HepG2 (cell line): ENCODE data around the gene SEC14L5. TPM values are rescaled to one million over a fixed set of nuclear protein-coding genes. Genes with fewer than 3 reads are reported as not detected.

Source experiments
- ATAC-seq: fragments of 200-7000 bp; cut with Tn5 transposase; 3 replicates; pipeline ENCODE4 v1.9.1; 2020; ENCODE audit warnings: mild to moderate bottlenecking, moderate library complexity
- BruUV-seq: library from RNA; stranded (reverse); fragments of 400-500 nt; replicated peaks from 2 replicates; lab custom pipeline; 2021; lab: Mats Ljungman, UMichigan
- CTCF ChIA-PET: fragments of 300-600 bp; formaldehyde crosslinking; extraction: SDS; loops from one replicate; lab custom pipeline; 2021; ENCODE audit warnings: low total read pairs, inconsistent platforms, low intra/inter-chr PET ratio; lab: Yijun Ruan, JAX
- POLR2A ChIA-PET: fragments of 350-600 bp; sonication (Branson Sonifier 250); formaldehyde crosslinking; loops from one replicate; lab custom pipeline; 2020; ENCODE audit warnings: antibody characterized with exemption, inconsistent platforms; lab: Yijun Ruan, JAX
- DNase-seq: peaks from one replicate; pipeline ENCODE4 v3.0.0-alpha.2; 2015; ENCODE audit warnings: low spot score
- FAIRE-seq: peaks from 3 replicates; lab custom pipeline; 2011; peaks lifted over from hg19 to GRCh38; lab: Jason Lieb, UNC
- H2AFZ ChIP-seq: one replicate; pipeline ENCODE4 v1.6.1; 2011; ENCODE audit warnings: low read length, inconsistent platforms
- H3K27ac ChIP-seq: fragments of 300-600 bp; 3 replicates; pipeline ENCODE4 v1.8.0; 2011; ENCODE audit warnings: mixed run types, mild to moderate bottlenecking, mixed read lengths, low read length, inconsistent platforms; ENCODE audit not compliant: insufficient read depth; ENCODE audit errors: extremely low read length
- H3K27me3 ChIP-seq, 2 experiments: fragments of 200-600 bp in 1 of 2; 2 replicates in 1 of 2; 3 replicates in 1 of 2; pipeline versions ENCODE4 v1.6.0 to v1.8.0; 2011; ENCODE audit warnings: low read length in 2 of 2, mild to moderate bottlenecking in 2 of 2, moderate library complexity in 2 of 2, inconsistent platforms in 1 of 2; ENCODE audit not compliant: insufficient read depth in 2 of 2, control insufficient read depth in 1 of 2
- H3K36me3 ChIP-seq, 2 experiments: fragments of 200-600 bp in 1 of 2; replicated peaks in 1 of 2; 2 replicates in 1 of 2; 3 replicates in 1 of 2; pipeline versions ENCODE4 v1.5.1 to v1.8.0; 2011; ENCODE audit warnings: low read length in 2 of 2, inconsistent platforms in 1 of 2; ENCODE audit not compliant: insufficient read depth in 2 of 2, control insufficient read depth in 1 of 2
- H3K4me1 ChIP-seq: 2 replicates; pipeline ENCODE4 v1.5.1; 2012; ENCODE audit warnings: low read length, inconsistent platforms; ENCODE audit not compliant: insufficient read depth
- H3K4me2 ChIP-seq: 2 replicates; pipeline ENCODE4 v1.6.0; 2011; ENCODE audit warnings: low read depth, low read length, inconsistent platforms
- H3K4me3 ChIP-seq, 3 experiments: fragments of 200-600 bp in 1 of 3; sonication (generic), shearing (Covaris generic) in 1 of 3; replicated peaks in 1 of 3; 2 replicates each; pipeline ENCODE4 v1.5.1; 2011 to 2016; ENCODE audit warnings: low read length in 3 of 3, inconsistent platforms in 2 of 3, low read depth in 2 of 3, mild to moderate bottlenecking in 2 of 3, control low read depth in 1 of 3, mixed read lengths in 1 of 3; ENCODE audit not compliant: insufficient read depth in 1 of 3
- H3K79me2 ChIP-seq: one replicate; pipeline ENCODE4 v1.6.1; 2011; ENCODE audit warnings: low read length, inconsistent platforms; ENCODE audit not compliant: insufficient read depth
- H3K9ac ChIP-seq: 2 replicates; pipeline ENCODE4 v1.6.0; 2011; ENCODE audit warnings: mild to moderate bottlenecking, low read depth, low read length, inconsistent platforms; ENCODE audit not compliant: insufficient read depth
- H3K9me3 ChIP-seq: 2 replicates; pipeline ENCODE4 v1.5.1; 2012; ENCODE audit warnings: mild to moderate bottlenecking, low read length
- H4K20me1 ChIP-seq: 2 replicates; pipeline ENCODE4 v1.6.0; 2011; ENCODE audit warnings: inconsistent platforms, mild to moderate bottlenecking, low read length, moderate library complexity; ENCODE audit not compliant: insufficient read depth
- FOXO1 ChIP-seq: sonication (generic); formaldehyde crosslinking; IDR thresholded peaks from 2 replicates; pipeline ENCODE4 v1.4.0; 2020; ENCODE audit warnings: missing genetic modification reagents
- KIAA2018 ChIP-seq: sonication (generic); formaldehyde crosslinking; IDR thresholded peaks from 2 replicates; pipeline ENCODE4 v1.5.0; 2020; ENCODE audit warnings: mild to moderate bottlenecking, missing genetic modification reagents, borderline replicate concordance
- KLF12 ChIP-seq: sonication (generic); formaldehyde crosslinking; IDR thresholded peaks from 2 replicates; pipeline ENCODE4 v1.4.0; 2020; ENCODE audit warnings: missing genetic modification reagents, borderline replicate concordance
- RBM22 ChIP-seq: fragments of 200-400 bp; formaldehyde crosslinking; optimal IDR thresholded peaks from 2 replicates; pipeline ENCODE3; 2017; ENCODE audit warnings: mild to moderate bottlenecking, low read length, moderate library complexity
- SP140L ChIP-seq: sonication (generic); formaldehyde crosslinking; IDR thresholded peaks from 2 replicates; pipeline ENCODE4 v1.4.0; 2020; ENCODE audit warnings: missing genetic modification reagents, borderline replicate concordance
- ZNF121 ChIP-seq: sonication (generic); formaldehyde crosslinking; IDR thresholded peaks from 2 replicates; pipeline ENCODE4 v1.5.0; 2020; ENCODE audit warnings: mild to moderate bottlenecking, missing genetic modification reagents
- ZNF264 ChIP-seq: sonication (generic); formaldehyde crosslinking; IDR thresholded peaks from 2 replicates; pipeline ENCODE4 v1.4.0; 2020; ENCODE audit warnings: missing genetic modification reagents
- ZNF33B ChIP-seq: sonication (generic); formaldehyde crosslinking; IDR thresholded peaks from 2 replicates; pipeline ENCODE4 v1.5.1; 2020; ENCODE audit warnings: mild to moderate bottlenecking, missing genetic modification reagents
- ZNF687 ChIP-seq: sonication (generic); formaldehyde crosslinking; IDR thresholded peaks from 2 replicates; pipeline ENCODE4 v1.5.1; 2020; ENCODE audit warnings: mild to moderate bottlenecking, missing genetic modification reagents, moderate library complexity
- ZNF850 ChIP-seq: sonication (generic); formaldehyde crosslinking; conservative IDR thresholded peaks from 2 replicates; pipeline ENCODE4 v1.9.0; 2021; ENCODE audit warnings: mild to moderate bottlenecking, missing genetic modification reagents
- WGBS: methylation state at CpG from one replicate; pipeline ENCODE4 v1.1.6; 2017; ENCODE audit warnings: low lambda C conversion rate; 5-methylcytosine and 5-hydroxymethylcytosine counted together
- in situ Hi-C: cut with HindIII; loops from 2 replicates; pipeline ENCODE4 v1.10.0; 2017; ENCODE audit warnings: low pct_unique_long_range_greater_than_20kb; ENCODE audit not compliant: extremely low pct_ligation_motif_present
- intact Hi-C: fragments of 100-400 bp; cut with micrococcal nuclease; formaldehyde crosslinking; loops from one replicate; pipeline ENCODE4 v1.10.0; 2022; ENCODE audit not compliant: unreplicated experiment
- polyA plus RNA-seq, 8 experiments: library from polyadenylated mRNA; depleted of rRNA in 3 of 8; stranded (reverse) in 7 of 8; unstranded in 1 of 8; fragments of >200 nt; fragmentation: Illumina TruSeq in 4 of 8; extraction: Trizol in 4 of 8; gene quantifications; 2 replicates each; pipeline versions ENCODE4 v1.2.1 to v1.2.3, GENCODE V29; 2011 to 2016; ENCODE audit warnings: low read depth in 4 of 8, missing spikeins in 1 of 8, mixed read lengths in 1 of 8; ENCODE audit not compliant: insufficient read depth in 1 of 8
- total RNA-seq, 5 experiments: library from RNA; depleted of rRNA; stranded (reverse); fragments of >200 nt; fragmentation: Illumina TruSeq; extraction: Trizol; gene quantifications; 2 replicates each; pipeline ENCODE4 v1.2.3, GENCODE V29; 2016; ENCODE audit warnings: low read depth in 1 of 5

Gene SEC14L5
- total and polyA plus RNA-seq, 2 of the 13 experiments (the other 11 are each of a cell fraction or from before 2014, with no cell fraction given) = 0.40 to 0.42 TPM

- Histone ChIP-seq H3K9ac (no peak overlapping the region), H4K20me1 (no peaks in the 10 kb centered on the region), H3K27ac (peak overlapping the region; percentile 5), H3K36me3 (no peaks in the 10 kb centered on the region; a peak in 1 of 5 replicates), H3K27me3 (no peaks in the 10 kb centered on the region), H3K9me3 (peaks cover 6% of the 10 kb centered on the region; the same call in 1 of the 2 replicates), H2AFZ (no peak overlapping the region), H3K4me2 (peak overlapping the region; percentile 66), H3K79me2 (no peaks in the 10 kb centered on the region), H3K4me1 (peaks cover 19% of the 10 kb centered on the region), H3K4me3 (peak overlapping the region in 1 of 3 experiments; percentile 56; a peak in 2 of 6 replicates)
- BruUV-seq = no TSS peak
- ChIA-PET POLR2A (interaction anchor here (0.7 to 1.0 kb wide), 3 partner anchors 12 to 77 kb away, joined by 3 to 6 read pairs (median 4); partner anchors contain the start of gene UBN1), CTCF (interaction anchor here (0.5 kb wide), 1 partner anchor 135 kb away, joined by 3 read pairs; no protein-coding TSS in a partner anchor)
- DNase-seq (peak; percentile 84), ATAC-seq (peak; percentile 98), FAIRE-seq (peak; percentile 88)
- 33% methylated on average over 8 of the region's 12 CpGs for WGBS
- in situ Hi-C loops (no loop called here), intact Hi-C loops (no loop called here)
- peak; percentile 64 for TF ChIP-seq FOXO1 (CRISPR knock-in tag)
- peak; percentile 56; the same call in 1 of the 2 replicates for TF ChIP-seq KLF12 (CRISPR knock-in tag)
- peak; percentile 87 for TF ChIP-seq ZNF687 (CRISPR knock-in tag)
- peak; percentile 66; the same call in 1 of the 2 replicates for TF ChIP-seq ZNF264 (CRISPR knock-in tag)
- 0 out of 2 replicates have a peak, but pooled peaks have one; percentile 38 for TF ChIP-seq SP140L (CRISPR knock-in tag)
- TF ChIP-seq KIAA2018 (CRISPR knock-in tag) = no peak
- TF ChIP-seq ZNF121 (CRISPR knock-in tag) = peak; percentile 55; the same call in 1 of the 2 replicates
- no peak for TF ChIP-seq RBM22
- no peak for TF ChIP-seq ZNF33B (CRISPR knock-in tag)
- TF ChIP-seq ZNF850 (CRISPR knock-in tag) = 0 out of 2 replicates have a peak, but pooled peaks have one; percentile 10
These were observed 33.4 kb upstream of the SEC14L5 start for GRCh38 chr16:4924593-4925292.
